GM23338 (cell line): Measurements from ENCODE around the gene AIF1L.

Experiments used
- CTCF ChIP-seq, 2 experiments: fragments of 200-600 bp in 1 of 2; sonication (generic) in 1 of 2; conservative IDR thresholded peaks; 2 replicates each; pipeline versions ENCODE4 v1.5.1 to v1.6.1; 2016 to 2017; ENCODE audit warnings: antibody characterized with exemption in 2 of 2, low read depth in 2 of 2, mild to moderate bottlenecking in 2 of 2, moderate library complexity in 1 of 2
- EZH2 ChIP-seq: fragments of 200-600 bp; sonication (generic); IDR thresholded peaks from one replicate; pipeline ENCODE4 v1.8.0; 2017; ENCODE audit warnings: antibody characterized with exemption, mild to moderate bottlenecking, low read depth; ENCODE audit not compliant: unreplicated experiment
- POLR2AphosphoS5 ChIP-seq: IDR thresholded peaks from 2 replicates; pipeline ENCODE4 v1.6.1; 2016; ENCODE audit warnings: antibody characterized with exemption, low read depth

DNA sequence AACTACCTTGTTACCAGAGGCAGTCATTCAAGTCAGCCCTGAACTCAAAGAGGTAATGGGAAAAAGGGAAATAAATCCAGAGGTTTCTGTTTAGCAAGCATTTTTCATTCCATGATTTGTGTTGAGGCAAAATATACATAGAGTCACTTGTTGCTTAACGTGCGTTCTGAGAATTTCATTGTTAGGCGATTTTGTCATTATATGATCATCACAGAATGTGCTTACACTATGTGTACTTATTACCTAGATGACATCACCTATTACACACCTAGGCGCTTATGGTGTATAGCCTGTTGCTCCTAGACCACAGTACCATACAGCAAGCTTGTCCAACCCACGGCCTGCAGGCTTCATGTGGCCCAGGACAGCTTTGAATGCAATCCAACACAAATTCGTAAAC, 65.3 kb downstream of the AIF1L start:
- no peak for TF ChIP-seq EZH2
- TF ChIP-seq CTCF (conservative IDR thresholded peaks at IDR 0.05; ENCODE audit: low read depth in 2 of 2), result no peak
- no peak for TF ChIP-seq POLR2AphosphoS5
